Measurements from ENCODE around the gene CAPN10.

Gene CAPN10

DNA sequence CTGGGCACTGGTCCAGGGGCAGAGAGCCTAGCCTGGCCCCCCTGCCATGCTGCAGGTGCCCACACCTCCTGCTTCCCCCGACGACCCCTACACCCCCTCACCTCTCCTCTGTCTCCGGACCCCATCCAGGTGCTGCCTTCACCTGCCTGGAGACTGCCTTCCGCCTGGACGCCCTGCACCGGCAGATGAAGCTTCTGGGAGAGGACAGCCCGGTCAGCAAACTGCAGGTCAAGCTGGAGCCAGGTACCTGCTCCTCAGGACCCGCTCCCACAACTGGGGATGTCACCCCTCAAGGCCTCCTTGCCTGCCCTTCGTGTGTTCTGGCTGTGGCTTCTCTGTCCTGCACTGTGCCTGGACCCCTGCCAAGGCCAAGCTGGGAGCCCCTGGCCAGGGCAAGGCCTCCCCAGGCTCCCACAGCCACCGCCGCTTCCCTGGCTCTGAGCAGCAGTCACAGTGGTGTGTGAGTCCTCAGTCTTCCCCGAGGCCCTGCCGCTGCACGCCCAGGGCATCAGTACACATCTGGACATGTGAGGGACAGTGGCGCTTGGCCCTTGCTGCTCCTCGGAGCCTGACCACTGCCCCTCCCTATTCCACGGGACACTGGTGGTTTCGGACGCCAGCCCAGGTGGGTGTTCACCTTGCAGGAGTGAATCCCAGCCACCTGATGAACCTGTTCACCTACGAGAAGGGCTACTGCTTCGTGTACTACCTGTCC is 12.0 kb upstream of the CAPN10 start:
- DNase-seq (ENCODE audit: low read depth in 2 of 2): no peak

DNA sequence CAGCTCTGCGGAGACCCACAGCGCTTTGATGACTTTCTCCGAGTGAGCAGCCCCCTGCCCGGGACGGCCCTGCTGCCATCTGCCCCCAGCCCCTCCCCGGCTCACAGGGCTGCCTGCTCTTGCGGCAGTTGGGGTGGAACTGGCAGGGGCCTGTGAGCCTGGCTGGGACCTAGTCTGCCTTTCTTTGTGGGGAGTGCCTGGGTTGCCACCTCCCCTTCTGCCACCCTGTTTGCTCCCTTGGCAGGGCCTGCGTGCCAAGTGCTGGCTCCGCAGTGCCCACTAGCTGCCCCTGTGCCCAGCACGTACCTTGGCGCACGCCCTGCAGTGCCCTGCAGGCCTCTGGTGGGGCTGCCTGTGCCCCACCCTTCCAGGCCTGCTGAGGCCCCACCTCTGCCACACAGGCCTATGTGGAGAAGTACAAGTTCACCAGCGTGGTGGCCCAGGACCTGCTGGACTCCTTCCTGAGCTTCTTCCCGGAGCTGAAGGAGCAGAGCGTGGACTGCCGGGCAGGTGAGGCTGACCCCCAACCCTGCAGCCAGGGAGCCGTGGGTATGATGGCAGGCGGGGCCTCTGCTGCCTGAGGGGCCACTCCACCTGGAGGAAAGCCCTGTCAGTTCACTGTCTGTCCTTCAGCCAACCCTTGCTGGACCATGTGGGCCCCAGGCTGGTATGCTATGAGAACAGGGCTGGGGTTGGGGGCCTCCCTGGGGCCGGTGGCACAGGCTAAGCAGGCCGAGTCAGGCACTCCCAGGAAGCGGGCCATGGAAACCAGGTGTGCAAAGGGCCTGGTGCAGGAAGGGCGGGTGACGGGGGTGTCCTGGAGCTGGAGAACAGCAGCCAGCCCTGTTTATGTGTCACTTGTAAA is 11.2 kb upstream of the CAPN10 start:
- DNase-seq (ENCODE audit: low read depth in 2 of 2): no peak

DNA sequence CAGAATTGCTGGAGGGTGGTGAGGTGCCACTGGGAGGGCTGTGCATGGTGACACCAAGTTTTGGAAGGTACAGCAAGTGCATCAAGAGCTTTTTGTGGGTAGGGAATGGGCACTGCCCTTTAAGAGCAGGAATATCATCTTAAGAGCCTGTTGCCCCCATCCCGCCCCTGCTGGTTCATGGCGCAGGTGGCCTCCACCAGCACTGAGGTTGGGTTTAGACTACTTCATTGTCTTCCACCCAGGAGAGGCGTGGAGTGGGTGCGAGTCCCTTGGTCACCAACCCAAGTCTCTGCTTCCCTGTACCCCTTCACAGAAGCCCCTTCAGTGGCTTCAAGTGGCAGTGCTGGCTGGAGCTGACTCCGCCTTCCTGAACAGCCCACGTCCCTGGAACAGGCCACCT is 10.5 kb upstream of the CAPN10 start:
- DNase-seq (ENCODE audit: low read depth in 2 of 2): no peak

DNA sequence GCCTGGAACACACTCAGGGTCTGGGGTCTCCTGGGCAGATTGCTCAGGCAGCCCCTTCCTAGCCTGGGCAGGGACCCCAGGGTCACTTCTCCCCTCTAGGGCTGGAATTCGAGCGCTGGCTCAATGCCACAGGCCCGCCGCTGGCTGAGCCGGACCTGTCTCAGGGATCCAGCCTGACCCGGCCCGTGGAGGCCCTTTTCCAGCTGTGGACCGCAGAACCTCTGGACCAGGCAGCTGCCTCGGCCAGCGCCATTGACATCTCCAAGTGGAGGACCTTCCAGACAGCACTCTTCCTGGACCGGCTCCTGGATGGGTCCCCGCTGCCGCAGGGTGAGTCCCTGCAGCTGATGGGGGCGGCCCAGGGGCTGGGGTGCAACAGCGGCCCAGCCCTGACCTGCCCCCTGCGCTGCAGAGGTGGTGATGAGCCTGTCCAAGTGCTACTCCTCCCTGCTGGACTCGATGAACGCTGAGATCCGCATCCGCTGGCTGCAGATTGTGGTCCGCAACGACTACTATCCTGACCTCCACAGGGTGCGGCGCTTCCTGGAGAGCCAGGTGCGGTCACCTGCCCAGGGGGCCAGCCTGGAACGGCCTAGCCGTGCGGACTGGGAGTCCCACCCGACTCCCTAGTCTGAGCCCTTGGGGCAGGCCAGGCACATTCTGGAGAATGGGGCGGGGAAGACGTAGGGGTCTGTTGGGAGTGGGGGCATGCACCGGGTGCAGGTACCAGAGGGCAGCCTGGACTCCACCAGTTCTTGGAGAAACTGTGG is 9.9 kb upstream of the CAPN10 start:
- DNase-seq (ENCODE audit: low read depth in 2 of 2): no peak

DNA sequence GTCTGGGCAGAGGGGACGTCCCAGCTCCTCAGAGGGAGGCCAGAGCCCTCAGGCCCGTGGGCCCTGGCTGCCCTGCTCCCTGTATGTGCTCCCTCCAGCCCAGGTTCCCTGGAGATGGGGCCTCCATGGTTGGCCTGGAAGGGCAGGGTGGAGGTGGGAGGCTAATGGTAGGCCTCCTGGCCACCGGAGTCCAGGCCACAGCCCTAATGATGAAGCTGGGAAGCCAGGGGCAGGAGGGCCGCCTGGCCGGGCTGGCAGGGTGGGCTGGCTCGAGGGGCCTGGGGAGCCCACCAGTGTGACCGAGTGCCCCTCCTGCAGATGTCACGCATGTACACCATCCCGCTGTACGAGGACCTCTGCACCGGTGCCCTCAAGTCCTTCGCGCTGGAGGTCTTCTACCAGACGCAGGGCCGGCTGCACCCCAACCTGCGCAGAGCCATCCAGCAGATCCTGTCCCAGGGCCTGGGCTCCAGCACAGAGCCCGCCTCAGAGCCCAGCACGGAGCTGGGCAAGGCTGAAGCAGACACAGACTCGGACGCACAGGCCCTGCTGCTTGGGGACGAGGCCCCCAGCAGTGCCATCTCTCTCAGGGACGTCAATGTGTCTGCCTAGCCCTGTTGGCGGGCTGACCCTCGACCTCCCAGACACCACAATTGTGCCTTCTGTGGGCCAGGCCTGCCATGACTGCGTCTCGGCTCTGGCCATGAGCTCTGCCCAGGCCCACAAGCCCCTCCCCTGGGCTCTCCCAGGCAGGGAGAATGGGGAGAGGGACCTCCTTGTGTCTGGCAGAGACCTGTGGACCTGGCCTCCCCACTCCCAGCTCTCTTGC is 9.0 kb upstream of the CAPN10 start:
- DNase-seq (ENCODE audit: low read depth in 2 of 2): no peak

DNA sequence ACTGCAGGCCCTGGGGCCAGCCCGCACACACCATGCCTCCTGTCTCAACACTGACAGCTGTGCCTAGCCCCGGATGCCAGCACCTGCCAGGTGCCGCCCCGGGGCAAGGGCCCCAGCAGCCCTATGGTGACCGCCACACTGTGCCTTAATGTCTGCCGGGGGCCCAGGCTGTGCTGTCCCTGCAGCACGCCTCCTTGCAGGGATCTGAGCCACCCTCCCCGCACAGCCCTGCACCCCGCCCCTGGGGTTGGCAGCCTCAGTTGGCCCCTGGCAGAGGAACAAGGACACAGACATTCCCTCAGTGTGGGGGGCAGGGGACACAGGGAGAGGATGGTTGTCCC is 8.5 kb upstream of the CAPN10 start:
- no peak for DNase-seq (ENCODE audit: low read depth in 2 of 2)

DNA sequence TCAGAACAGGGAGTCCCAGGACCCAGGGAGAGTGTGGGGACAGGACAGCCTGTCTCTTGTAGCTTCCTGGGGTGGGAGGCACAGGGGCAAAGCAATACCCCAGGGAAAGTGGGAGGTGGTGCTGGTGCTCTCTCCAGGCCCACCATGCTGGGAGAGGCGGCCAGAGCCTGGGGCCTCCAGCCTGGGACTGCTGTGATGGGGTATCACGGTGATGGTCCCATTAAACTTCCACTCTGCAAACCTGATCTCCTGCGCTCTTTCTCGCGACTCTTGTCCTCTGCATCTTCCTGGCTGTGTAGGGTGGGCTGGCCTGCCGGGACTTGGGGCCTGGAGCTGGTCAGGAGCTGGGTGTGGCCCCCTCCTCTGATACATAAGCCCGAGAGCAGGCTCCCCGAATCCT is 8.0 kb upstream of the CAPN10 start:
- DNase-seq (ENCODE audit: low read depth in 2 of 2): no peak

DNA sequence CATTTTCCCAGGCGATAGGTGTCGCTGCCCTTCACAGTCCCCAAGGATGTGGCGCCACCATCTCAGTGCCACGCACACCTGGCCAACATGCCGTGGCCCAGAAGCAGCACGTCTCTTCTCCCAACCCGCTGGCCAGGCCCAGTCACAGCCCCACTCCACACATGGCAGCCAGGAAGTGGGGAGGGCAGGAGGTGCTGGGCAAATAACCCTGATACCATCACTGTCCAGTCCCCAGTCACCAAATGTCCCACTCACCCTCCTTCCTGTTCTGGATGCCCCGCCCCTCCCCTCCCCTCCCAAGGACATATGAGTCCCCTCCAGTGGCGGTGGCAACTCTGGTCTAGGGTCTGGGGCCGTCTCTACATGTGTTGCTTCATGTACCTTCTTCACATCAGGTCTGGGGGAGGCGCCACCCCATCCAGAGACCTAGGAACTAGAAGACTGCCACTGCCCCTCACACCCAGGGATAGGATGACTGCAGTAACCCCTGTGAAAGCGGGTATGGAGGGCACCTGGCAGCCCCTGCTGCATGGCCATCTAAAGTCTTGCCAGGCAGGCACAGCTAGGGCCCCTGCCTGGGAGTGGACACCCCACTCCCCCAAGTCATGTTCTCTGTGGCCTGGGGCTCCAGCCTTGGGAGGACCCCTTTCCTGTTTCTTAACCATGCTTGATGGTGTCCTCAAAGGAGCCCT is 7.3 kb upstream of the CAPN10 start:
- no peak for DNase-seq (ENCODE audit: low read depth in 2 of 2)

DNA sequence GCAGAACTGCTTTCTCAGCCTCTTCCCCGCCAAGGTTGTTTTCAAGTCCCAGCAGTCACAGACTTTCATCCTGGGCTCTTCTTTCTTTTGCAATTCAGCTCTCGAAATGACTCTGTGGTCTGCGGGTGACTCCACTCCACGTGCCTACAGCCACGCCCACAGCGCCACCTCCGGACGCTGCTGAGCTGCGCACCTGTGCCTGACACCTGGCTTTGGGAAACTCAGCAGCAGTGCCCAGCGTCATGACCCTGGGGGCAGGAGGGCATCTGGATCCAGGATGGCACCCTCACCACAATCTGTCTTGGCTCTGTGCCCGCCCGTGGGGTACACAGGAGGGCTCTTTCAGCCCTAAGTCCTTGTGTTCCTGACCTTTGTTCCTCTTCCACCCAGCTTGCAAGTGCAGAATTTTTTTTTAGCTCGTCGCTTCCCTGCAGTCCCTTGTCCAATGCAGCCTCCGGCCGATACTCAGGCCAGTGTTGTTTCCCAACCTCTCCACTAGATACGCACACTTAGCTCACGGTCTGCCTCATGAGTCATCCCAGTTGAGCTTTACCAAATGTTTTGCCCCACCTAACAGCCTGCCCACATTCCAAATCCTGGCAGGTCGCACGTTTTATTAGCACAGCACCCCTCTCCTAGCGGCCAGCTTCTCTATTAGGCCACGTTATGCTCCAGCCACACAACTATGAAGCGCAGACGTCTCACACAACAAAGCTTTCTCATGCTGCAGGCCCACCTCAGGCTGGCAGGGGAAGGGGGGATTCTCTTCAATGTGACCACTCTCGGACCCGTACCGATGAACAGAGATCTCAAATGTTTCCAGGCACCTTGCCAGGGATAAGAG is 6.5 kb upstream of the CAPN10 start:
- no peak for DNase-seq (ENCODE audit: low read depth in 2 of 2)

DNA sequence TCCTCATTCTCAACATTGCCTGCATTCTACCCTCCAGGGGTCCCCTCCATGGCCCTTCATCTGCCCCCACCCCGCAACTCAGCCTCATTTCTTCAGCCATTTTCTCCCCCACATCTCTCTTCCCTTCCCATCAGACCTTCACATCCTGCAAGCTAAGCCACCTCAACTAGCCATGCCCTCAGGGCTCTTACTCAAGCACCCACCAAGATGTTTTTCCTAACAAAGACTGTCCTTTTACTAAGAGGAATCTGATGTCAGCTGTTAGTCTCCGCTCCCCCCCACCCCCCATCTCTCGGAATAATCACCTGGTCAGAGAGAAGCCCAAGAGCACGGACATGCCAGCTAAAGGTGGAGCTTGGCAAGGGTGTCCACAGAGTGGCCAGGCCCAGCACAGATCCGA is 4.7 kb upstream of the CAPN10 start:
- no peak for DNase-seq (ENCODE audit: low read depth in 2 of 2)

DNA sequence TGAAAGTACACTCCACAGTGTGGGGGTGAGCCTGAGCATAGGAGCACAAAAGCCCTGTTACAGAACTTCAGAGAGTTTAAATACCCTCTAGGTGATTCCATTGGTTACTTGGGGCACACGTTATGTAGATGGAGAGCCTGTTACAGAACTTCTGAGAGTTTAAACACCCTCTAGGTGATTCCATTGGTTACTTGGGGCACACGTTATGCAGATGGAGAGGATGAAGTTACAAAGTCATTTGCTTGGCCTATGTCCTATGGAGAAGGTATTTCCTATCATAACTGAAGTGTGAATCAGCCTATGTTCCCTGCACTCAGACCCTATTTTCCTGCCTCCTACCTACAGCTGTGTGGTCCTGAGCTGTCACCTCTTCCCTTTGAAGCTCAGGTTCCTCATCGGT is 3.8 kb upstream of the CAPN10 start:
- no peak for DNase-seq (ENCODE audit: low read depth in 2 of 2)

DNA sequence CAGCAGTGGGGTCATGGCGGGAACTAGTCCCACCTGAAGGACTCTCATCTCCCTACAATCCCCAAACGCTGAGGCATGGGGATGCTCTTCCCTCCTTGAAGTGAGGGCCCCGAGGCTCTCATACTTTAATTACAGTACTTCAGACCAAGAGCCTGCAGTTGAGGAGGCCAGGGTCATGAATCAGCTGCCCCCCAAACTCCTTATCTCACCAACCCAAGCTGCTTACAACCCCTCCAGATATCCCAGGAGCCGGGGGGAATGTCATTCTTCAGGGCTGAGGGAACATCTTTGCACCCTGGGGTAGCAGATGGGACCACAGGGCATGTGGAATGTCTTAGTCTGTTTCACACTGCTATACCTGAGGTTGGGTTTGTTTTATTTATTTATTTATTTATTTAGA is 2.8 kb upstream of the CAPN10 start:
- no peak for DNase-seq (ENCODE audit: low read depth in 2 of 2)

DNA sequence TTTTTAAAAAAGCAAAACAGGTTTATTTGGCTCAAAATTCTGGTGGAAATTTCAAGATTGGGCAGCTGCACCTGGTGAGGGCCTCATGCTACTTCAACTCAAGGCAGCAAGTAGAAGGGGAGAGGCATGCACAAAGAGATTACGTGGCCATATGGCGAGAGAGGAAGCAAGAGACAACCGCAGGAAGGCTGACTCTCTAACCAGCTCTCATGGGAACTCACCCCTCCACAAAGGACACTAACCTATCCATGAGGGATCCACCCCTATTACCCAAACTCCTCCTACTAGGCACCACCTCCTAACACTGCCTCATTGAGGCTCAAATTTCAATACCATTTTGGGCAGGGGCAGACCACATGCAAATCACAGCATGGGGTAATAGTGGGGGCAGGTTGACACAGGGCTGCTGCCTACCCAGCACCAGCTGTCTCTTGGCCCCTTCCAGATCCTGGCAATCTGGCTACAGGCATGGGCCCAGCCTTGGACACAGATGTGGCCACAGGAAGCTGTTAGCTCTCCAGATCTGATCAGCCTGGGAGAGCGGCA is 2.0 kb upstream of the CAPN10 start:
- no peak for DNase-seq (ENCODE audit: low read depth in 2 of 2)

DNA sequence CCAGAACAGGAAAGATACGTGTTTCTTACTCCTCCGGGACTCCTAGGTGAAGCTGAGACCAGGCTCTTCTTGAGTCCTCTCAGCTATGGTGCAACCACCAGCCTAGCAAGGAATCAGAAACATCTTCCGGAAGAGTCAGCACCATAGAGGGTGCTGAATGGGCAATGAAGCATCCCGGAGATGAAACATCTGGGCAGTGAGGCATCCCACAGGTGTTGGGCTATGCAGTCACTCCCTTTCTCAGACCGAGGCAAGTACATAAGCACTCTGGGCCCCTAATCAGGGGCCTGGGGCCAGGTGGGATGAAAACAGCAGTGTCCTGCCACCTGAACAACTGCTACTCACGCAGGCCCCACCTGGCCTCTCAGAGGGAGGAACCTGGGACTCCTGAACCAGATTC is 1.4 kb upstream of the CAPN10 start:
- DNase-seq (ENCODE audit: low read depth in 2 of 2): no peak

DNA sequence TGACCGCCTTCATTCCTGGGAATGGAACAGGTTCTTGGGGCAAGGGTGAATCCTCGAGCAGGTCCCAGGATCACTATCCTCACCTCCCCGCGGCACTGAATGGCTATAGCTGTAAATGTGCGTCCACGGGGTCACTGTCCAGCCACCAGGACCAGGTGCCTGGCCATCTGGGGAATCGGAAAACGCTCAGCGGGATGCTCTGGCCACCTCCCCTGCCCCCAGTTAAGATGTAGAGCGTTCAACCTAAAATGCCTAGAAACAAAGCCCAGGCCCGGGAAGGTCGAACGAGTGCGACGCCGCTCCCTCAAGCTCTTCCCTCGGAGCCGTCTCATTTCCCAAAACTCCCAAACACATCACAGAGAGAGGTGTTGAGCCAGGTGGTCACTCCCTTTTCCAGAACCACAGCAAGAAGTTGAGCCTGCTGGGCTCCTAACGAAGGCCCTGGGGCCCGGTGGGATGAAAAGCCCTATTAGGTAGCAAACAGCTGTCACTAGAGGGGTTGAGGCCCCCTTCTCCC is 795 bp upstream of the CAPN10 start:
- DNase-seq (ENCODE audit: low read depth in 2 of 2): no peak

DNA sequence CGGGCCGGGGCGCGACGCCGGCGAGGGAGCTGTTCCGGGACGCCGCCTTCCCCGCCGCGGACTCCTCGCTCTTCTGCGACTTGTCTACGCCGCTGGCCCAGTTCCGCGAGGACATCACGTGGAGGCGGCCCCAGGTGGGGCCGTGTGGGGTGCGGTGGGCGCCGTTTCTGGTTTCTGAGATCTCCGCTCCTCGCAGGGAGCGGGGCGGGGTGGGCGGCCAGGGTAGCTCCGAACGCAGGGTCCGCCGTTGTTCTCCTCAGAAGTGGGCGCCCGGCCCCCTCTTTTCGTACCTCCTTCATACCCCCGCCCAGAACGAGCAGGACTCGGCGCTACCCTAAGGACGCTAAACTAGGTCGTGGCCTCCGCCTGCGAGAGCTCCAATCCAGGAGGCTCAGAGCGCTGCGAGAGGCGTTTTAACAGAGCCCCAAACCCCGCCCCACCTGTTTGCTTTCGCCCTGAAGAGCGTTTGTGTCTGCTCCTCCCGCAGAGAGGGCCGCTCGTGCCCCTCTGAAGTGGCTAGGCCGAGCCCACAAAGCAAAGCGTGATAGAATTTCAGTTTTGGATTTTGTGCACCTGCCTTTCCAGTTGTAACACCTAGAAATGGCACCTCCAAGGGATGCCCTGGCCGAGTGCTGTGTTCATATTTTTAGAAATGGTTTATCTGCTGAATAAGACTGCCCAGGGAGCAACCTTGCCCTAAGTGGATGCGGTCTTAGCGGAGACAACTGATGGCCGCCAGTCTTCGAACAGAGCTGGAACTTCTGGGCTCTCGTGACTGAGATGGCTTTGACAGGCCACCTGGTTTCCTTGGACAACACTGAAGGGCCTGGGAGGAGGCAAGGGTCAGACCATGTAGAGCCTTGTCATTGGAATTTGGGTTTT is 626 bp downstream of the CAPN10 start:
- no peak for DNase-seq (ENCODE audit: low read depth in 2 of 2)

DNA sequence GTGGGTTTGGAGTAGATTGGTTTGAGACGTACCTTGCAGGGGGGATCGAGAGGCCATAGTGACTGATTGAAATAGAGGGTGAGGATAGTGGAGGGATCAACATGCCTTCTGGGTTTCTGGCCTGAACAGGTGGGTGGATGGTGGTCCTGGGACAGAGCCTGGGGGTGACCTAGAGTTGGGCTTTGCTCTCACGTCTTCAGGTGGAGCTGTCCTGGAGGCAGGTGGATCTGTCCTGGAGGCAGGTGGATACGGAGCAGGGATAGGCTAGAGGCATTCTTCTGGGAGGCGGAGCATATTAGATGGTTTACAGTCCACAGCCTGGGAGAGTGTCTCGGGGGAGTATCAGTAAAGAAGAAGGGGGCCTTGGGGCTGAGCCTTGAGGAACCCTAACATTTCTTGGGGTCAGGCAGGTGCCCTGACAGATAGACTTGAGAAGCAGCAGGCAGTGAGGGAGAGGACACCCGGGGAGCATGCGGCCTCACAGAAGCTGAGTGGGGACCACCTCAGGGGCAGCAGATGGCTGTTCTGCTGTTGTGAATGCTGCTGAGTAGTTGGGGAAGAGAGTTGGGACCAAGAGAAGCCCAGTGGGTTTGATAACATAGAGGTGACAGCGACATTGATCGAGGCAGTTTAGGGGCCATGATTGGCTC is 1.6 kb downstream of the CAPN10 start:
- no peak for DNase-seq (ENCODE audit: low read depth in 2 of 2)

DNA sequence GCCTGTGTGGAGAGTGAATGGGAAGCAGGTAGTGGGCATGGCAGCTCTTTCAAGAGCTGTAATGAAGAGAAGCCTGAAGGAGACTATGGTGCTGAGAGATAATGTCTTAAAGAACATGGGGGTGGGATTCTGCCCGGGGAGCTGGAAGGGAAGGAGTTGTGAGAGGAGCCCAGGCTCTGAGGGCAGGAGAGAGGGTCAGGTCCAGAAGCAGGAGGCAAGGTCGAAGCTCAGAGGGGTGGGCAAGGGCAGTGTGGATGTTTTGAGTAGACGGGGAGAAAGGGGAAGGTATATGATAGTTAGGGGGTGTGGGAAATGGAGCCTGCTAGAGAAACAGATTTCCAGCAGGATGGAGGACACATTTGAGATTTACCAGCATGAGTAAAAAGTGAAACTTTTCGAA is 2.1 kb downstream of the CAPN10 start:
- no peak for DNase-seq (ENCODE audit: low read depth in 2 of 2)

Data from fibroblast of skin of left biceps (primary cell).